Lung (tissue), 12 donors: ENCODE measurements around the gene SERPINA7. TPM values are rescaled to one million over a fixed set of nuclear protein-coding genes. Genes with fewer than 3 reads are reported as not detected.
"Not testable (repeated sequence)": the region's sequence is repeated elsewhere in the genome, so short reads cannot be mapped to it uniquely, and the experiment has no call there.

Experiments used
- ATAC-seq: fragments of 200-7000 bp; cut with Tn5 transposase; one replicate; pipeline ENCODE4 v1.9.1; 2020; ENCODE audit warnings: moderate number of reproducible peaks; ENCODE audit not compliant: insufficient read depth, low FRiP score
- DNase-seq, 3 donors: peaks; one replicate each; pipeline ENCODE4 v3.0.0-alpha.2; 2013 to 2017
- H3K27ac ChIP-seq, 2 donors: one replicate each; pipeline ENCODE4 v1.5.1; 2013; ENCODE audit warnings: mild to moderate bottlenecking in 2 of 2, moderate library complexity in 2 of 2, control low read depth in 1 of 2, inconsistent platforms in 1 of 2, low read depth in 1 of 2, low read length in 1 of 2
- H3K27me3 ChIP-seq, 3 donors: one replicate each; pipeline ENCODE4 v1.5.1; 2013; ENCODE audit warnings: low read length in 2 of 3; ENCODE audit not compliant: control insufficient read depth in 3 of 3, insufficient read depth in 3 of 3
- H3K36me3 ChIP-seq, 4 donors: one replicate each; pipeline ENCODE4 v1.5.1; 2013; ENCODE audit warnings: low read length in 4 of 4, mild to moderate bottlenecking in 1 of 4, moderate library complexity in 1 of 4; ENCODE audit not compliant: control insufficient read depth in 4 of 4, insufficient read depth in 4 of 4
- H3K4me1 ChIP-seq, 5 donors: one replicate each; pipeline ENCODE4 v1.5.1; 2013; ENCODE audit warnings: low read length in 5 of 5, mild to moderate bottlenecking in 2 of 5, moderate library complexity in 1 of 5; ENCODE audit not compliant: control insufficient read depth in 5 of 5, insufficient read depth in 5 of 5
- H3K4me3 ChIP-seq: one replicate; pipeline ENCODE4 v1.5.1; 2013; ENCODE audit warnings: mild to moderate bottlenecking, control low read depth, moderate library complexity
- H3K9ac ChIP-seq, 2 donors: one replicate each; pipeline ENCODE4 v1.5.1; 2013; ENCODE audit warnings: low read length in 2 of 2, control low read depth in 1 of 2; ENCODE audit not compliant: insufficient read depth in 1 of 2
- H3K9me3 ChIP-seq, 4 donors: one replicate each; pipeline ENCODE4 v1.5.1; 2013; ENCODE audit warnings: low read length in 3 of 4, mild to moderate bottlenecking in 1 of 4, moderate library complexity in 1 of 4; ENCODE audit not compliant: control insufficient read depth in 4 of 4, insufficient read depth in 3 of 4
- CTCF ChIP-seq: IDR thresholded peaks from 2 replicates; pipeline ENCODE4 v1.5.1; 2012; ENCODE audit warnings: mild to moderate bottlenecking; ENCODE audit errors: control extremely low read depth, extremely low read depth
- WGBS, 2 donors: extraction: QIAGEN DNeasy Blood & Tissue Kit; methylation state at CpG; one replicate each; pipeline ENCODE4 v1.1.7; 2013; 5-methylcytosine and 5-hydroxymethylcytosine counted together
- polyA plus RNA-seq, 2 donors: library from polyadenylated mRNA; stranded (reverse); fragments of 200-250 nt; gene quantifications; one replicate each; pipeline ENCODE4 v1.2.1, GENCODE V29; 2013
- total RNA-seq, 2 donors: library from RNA; depleted of rRNA in 1 of 2; stranded (reverse); fragments of >200 nt in 1 of 2; gene quantifications; one replicate each; pipeline ENCODE4 v1.2.1, GENCODE V29; 2014 to 2021
- donor health status: control.
- donor health status: control.
- donor health status: Bipolar disorder and iron deficiency.
- donor health status: healthy.
- donor health status: DM: yes; HTN: yes; CAD: no.

The SERPINA7 gene
- total and polyA plus RNA-seq, 4 donors, result not detected

GRCh38 chrX:106005684-106006083 lies 32.8 kb downstream of the SERPINA7 start:
- 43 to 52% methylated on average over 2 of the region's 2 CpGs for WGBS, 2 donors
- no peak overlapping the region for H3K9ac ChIP-seq
- no peak for DNase-seq
- TF ChIP-seq CTCF, result no peak
- ATAC-seq, result no peak
- peaks cover 0 to 2% (median 0%) of the 10 kb centered on the region in 3 donors for H3K27me3 ChIP-seq
- no peaks in the 10 kb centered on the region for H3K36me3 ChIP-seq
- no peak overlapping the region for H3K27ac ChIP-seq
- no peaks in the 10 kb centered on the region for H3K4me1 ChIP-seq
- H3K4me3 ChIP-seq, result no peak overlapping the region
- no peaks in the 10 kb centered on the region for H3K9me3 ChIP-seq

- H3K9ac ChIP-seq, H3K27me3 ChIP-seq, DNase-seq, H3K4me3 ChIP-seq, H3K4me1 ChIP-seq, H3K9me3 ChIP-seq, H3K27ac ChIP-seq, H3K36me3 ChIP-seq, ATAC-seq: not testable (repeated sequence)
- 60 to 83% methylated on average over 4 to 5 of the region's 5 CpGs for WGBS, 2 donors
Measured at GRCh38 chrX:106000609-106001008, 37.9 kb downstream of the SERPINA7 start.

- Histone ChIP-seq H3K36me3 (no peaks in the 10 kb centered on the region), H3K9me3 (no peaks in the 10 kb centered on the region), H3K9ac (no peak overlapping the region), H3K27ac (no peak overlapping the region), H3K4me1 (no peaks in the 10 kb centered on the region), H3K27me3 (peaks cover 0 to 9% (median 2%) of the 10 kb centered on the region in 3 donors), H3K4me3 (no peak overlapping the region)
- no peak for ATAC-seq
- no peak for DNase-seq
- no peak for TF ChIP-seq CTCF
Measured at GRCh38 chrX:106000203-106000602, 38.3 kb downstream of the SERPINA7 start.

GRCh38 chrX:105999294-105999693 lies 39.2 kb downstream of the SERPINA7 start:
- Histone ChIP-seq H3K36me3 (no peaks in the 10 kb centered on the region), H3K27me3 (peaks cover 0 to 9% (median 2%) of the 10 kb centered on the region in 3 donors), H3K9ac (no peak overlapping the region), H3K27ac (no peak overlapping the region), H3K4me3 (no peak overlapping the region), H3K4me1 (no peaks in the 10 kb centered on the region), H3K9me3 (no peaks in the 10 kb centered on the region)
- ATAC-seq (no peak), DNase-seq (no peak)
- 43 to 50% methylated on average over 1 of the region's 1 CpG for WGBS, 2 donors
- no peak for TF ChIP-seq CTCF

- H3K9ac ChIP-seq, ATAC-seq, H3K9me3 ChIP-seq, H3K4me3 ChIP-seq, H3K27ac ChIP-seq, H3K36me3 ChIP-seq, DNase-seq, H3K4me1 ChIP-seq: not testable (repeated sequence)
- 66 to 84% methylated on average over 5 of the region's 5 CpGs for WGBS, 2 donors
- peaks cover 0 to 21% (median 5%) of the 10 kb centered on the region in 3 donors for H3K27me3 ChIP-seq
Measured at GRCh38 chrX:105988487-105988886, 50.0 kb downstream of the SERPINA7 start.
